ENCODE results near the gene ACTN3.
"Not testable (repeated sequence)": the region's sequence is repeated elsewhere in the genome, so short reads cannot be mapped to it uniquely, and the experiment has no call there.

The ACTN3 gene

GRCh38 chr11:66603072-66603471 lies 56.4 kb downstream of the ACTN3 start:
- DNase-seq, result no peak

GRCh38 chr11:66604155-66604554 lies 57.5 kb downstream of the ACTN3 start:
- DNase-seq, result no peak

- DNase-seq, result not testable (repeated sequence)
Measured at GRCh38 chr11:66606608-66607007, 59.9 kb downstream of the ACTN3 start.

GRCh38 chr11:66607126-66607834 lies 60.6 kb downstream of the ACTN3 start:
- no peak for DNase-seq

GRCh38 chr11:66609721-66610617 lies 63.3 kb downstream of the ACTN3 start:
- no peak for DNase-seq

GRCh38 chr11:66612458-66612857 lies 65.8 kb downstream of the ACTN3 start:
- DNase-seq, result no peak

Data from COR-L47 (cell line).